Left ventricle myocardium inferior (tissue), 1 donor: ENCODE measurements around the gene SLC29A1. TPM values are rescaled to one million over a fixed set of nuclear protein-coding genes. Genes with fewer than 3 reads are reported as not detected.

Experiments
- DNase-seq: peaks from one replicate; pipeline ENCODE4 v3.0.0-alpha.2; 2020
- H3K27ac ChIP-seq: fragments of 200-600 bp; replicated peaks from 2 replicates; pipeline ENCODE4 v1.8.0; 2021
- H3K27me3 ChIP-seq: fragments of 200-600 bp; 2 replicates; pipeline ENCODE4 v1.8.0; 2021; ENCODE audit warnings: low read depth
- H3K36me3 ChIP-seq: fragments of 200-600 bp; 2 replicates; pipeline ENCODE4 v1.8.0; 2021
- H3K4me1 ChIP-seq: fragments of 200-600 bp; 2 replicates; pipeline ENCODE4 v1.8.0; 2021
- H3K4me3 ChIP-seq: fragments of 200-600 bp; 2 replicates; pipeline ENCODE4 v1.8.0; 2021; ENCODE audit warnings: mild to moderate bottlenecking, moderate library complexity
- H3K9me3 ChIP-seq: fragments of 200-600 bp; replicated peaks from 2 replicates; pipeline ENCODE4 v1.8.0; 2021
- CTCF ChIP-seq: fragments of 200-600 bp; IDR thresholded peaks from 2 replicates; pipeline ENCODE4 v1.8.0; 2021; ENCODE audit warnings: antibody characterized with exemption, mild to moderate bottlenecking, borderline replicate concordance
- intact Hi-C: fragments of 100-400 bp; cut with micrococcal nuclease; formaldehyde crosslinking; loops from one replicate; pipeline ENCODE4 v1.11.0; 2022
- total RNA-seq: library from RNA; stranded (reverse); fragmentation: NEBNext Ultra II Directional; extraction: Animal tissue kit (Norgen Biotek cat#: 25700); gene quantifications from one replicate; pipeline ENCODE4 v1.2.1, GENCODE V29; 2021
- donor health status: DM: no; HTN: yes; CAD: no; lungs with severe emphysema.

The SLC29A1 gene
- total RNA-seq, 1 donor from 2014 or later, result 154 TPM

- H3K4me1 ChIP-seq, result peaks cover 31% of the 10 kb centered on the region
- no peaks in the 10 kb centered on the region for H3K36me3 ChIP-seq
- intact Hi-C loops, result no loop called here
- H3K27ac ChIP-seq, result no peak overlapping the region
- TF ChIP-seq CTCF, result no peak
- no peak for DNase-seq
- H3K27me3 ChIP-seq, result no peaks in the 10 kb centered on the region
- no peak overlapping the region for H3K4me3 ChIP-seq
- no peaks in the 10 kb centered on the region for H3K9me3 ChIP-seq
Measured at GRCh38 chr6:44198684-44199083, 24.7 kb upstream of the SLC29A1 start.

GRCh38 chr6:44199883-44200282 lies 23.5 kb upstream of the SLC29A1 start:
- Histone ChIP-seq H3K36me3 (no peaks in the 10 kb centered on the region), H3K27ac (no peak overlapping the region), H3K4me1 (peaks cover 33% of the 10 kb centered on the region), H3K27me3 (no peaks in the 10 kb centered on the region), H3K9me3 (no peaks in the 10 kb centered on the region), H3K4me3 (no peak overlapping the region)
- no peak for TF ChIP-seq CTCF
- no peak for DNase-seq
- intact Hi-C loops, result no loop called here

GRCh38 chr6:44201200-44201599 lies 22.2 kb upstream of the SLC29A1 start:
- Histone ChIP-seq H3K4me1 (peaks cover 33% of the 10 kb centered on the region), H3K27ac (peak overlapping the region; percentile 77), H3K4me3 (no peak overlapping the region), H3K36me3 (no peaks in the 10 kb centered on the region), H3K27me3 (no peaks in the 10 kb centered on the region), H3K9me3 (no peaks in the 10 kb centered on the region)
- no peak for DNase-seq
- intact Hi-C loops, result no loop called here
- TF ChIP-seq CTCF, result no peak

GRCh38 chr6:44201638-44202303 lies 21.6 kb upstream of the SLC29A1 start:
- H3K36me3 ChIP-seq, result no peaks in the 10 kb centered on the region
- H3K4me1 ChIP-seq, result peaks cover 33% of the 10 kb centered on the region
- no peaks in the 10 kb centered on the region for H3K27me3 ChIP-seq
- no peak for DNase-seq
- H3K9me3 ChIP-seq, result no peaks in the 10 kb centered on the region
- TF ChIP-seq CTCF, result no peak
- H3K27ac ChIP-seq, result peak overlapping the region; percentile 77
- H3K4me3 ChIP-seq, result no peak overlapping the region
- intact Hi-C loops, result no loop called here

GRCh38 chr6:44202332-44202971 lies 20.9 kb upstream of the SLC29A1 start:
- no peak overlapping the region for H3K4me3 ChIP-seq
- intact Hi-C loops, result no loop called here
- no peaks in the 10 kb centered on the region for H3K27me3 ChIP-seq
- no peak for TF ChIP-seq CTCF
- no peaks in the 10 kb centered on the region for H3K9me3 ChIP-seq
- no peaks in the 10 kb centered on the region for H3K36me3 ChIP-seq
- no peak for DNase-seq
- peak overlapping the region; percentile 77 for H3K27ac ChIP-seq
- H3K4me1 ChIP-seq, result peaks cover 33% of the 10 kb centered on the region
